B cell (primary cell): Measurements from ENCODE around the gene PDE4A.

Source experiments
- CTCF ChIP-seq: fragments of 200-600 bp; IDR thresholded peaks from one replicate; pipeline ENCODE4 v1.8.0; 2022; ENCODE audit warnings: antibody characterized with exemption, mild to moderate bottlenecking
- EZH2 ChIP-seq: IDR thresholded peaks from 2 replicates; pipeline ENCODE4 v1.6.1; 2012; ENCODE audit warnings: borderline replicate concordance, low read depth, mild to moderate bottlenecking, moderate library complexity, low read length; ENCODE audit not compliant: insufficient read depth, poor library complexity, severe bottlenecking

GRCh38 chr19:10518444-10519361, 98.4 kb downstream of the PDE4A start:
- no peak for TF ChIP-seq CTCF
- TF ChIP-seq EZH2 = no peak
